K562 (cell line): ENCODE data around the gene PTPN11. TPM values are rescaled to one million over a fixed set of nuclear protein-coding genes. Genes with fewer than 3 reads are reported as not detected.

Experiments
- CUX1 ChIP-seq: fragments of 200-800 bp; sonication (Bioruptor generic); IDR thresholded peaks from 2 replicates; pipeline ENCODE4 v1.6.1; 2016; ENCODE audit warnings: missing genetic modification characterization, missing compliant biosample characterization
- GABPB2 ChIP-seq: fragments of 250-450 bp; sonication (Bioruptor Pico); conservative IDR thresholded peaks from 2 replicates; pipeline ENCODE4 v1.5.1; 2021; ENCODE audit warnings: mild to moderate bottlenecking
- GTF2B ChIP-seq: IDR thresholded peaks from 2 replicates; pipeline ENCODE4 v1.6.1; 2011; ENCODE audit not compliant: insufficient read length; ENCODE audit errors: extremely low read depth
- NCOR1 ChIP-seq: fragments of 450-650 bp; IDR thresholded peaks from 2 replicates; pipeline ENCODE4 v1.6.1; 2016; ENCODE audit warnings: mild to moderate bottlenecking, moderate library complexity
- PRMT5 ChIP-seq: sonication (generic); formaldehyde crosslinking; IDR thresholded peaks from 2 replicates; pipeline ENCODE4 v1.5.0; 2020; ENCODE audit warnings: missing genetic modification reagents
- TAF7 ChIP-seq: fragments of 450-650 bp; IDR thresholded peaks from 2 replicates; pipeline ENCODE4 v1.6.1; 2016; ENCODE audit warnings: missing genetic modification characterization, missing compliant biosample characterization
- TCF15 ChIP-seq: fragments of 250-450 bp; sonication (Bioruptor Pico); IDR thresholded peaks from 2 replicates; pipeline ENCODE4 v1.8.0; 2022; ENCODE audit warnings: moderate library complexity, mild to moderate bottlenecking, inconsistent platforms
- YBX1 ChIP-seq: fragments of 450-650 bp; IDR thresholded peaks from 2 replicates; pipeline ENCODE4 v1.7.1; 2016; ENCODE audit warnings: mild to moderate bottlenecking
- ZBTB34 ChIP-seq: fragments of 250-450 bp; sonication (Bioruptor Pico); IDR thresholded peaks from 2 replicates; pipeline ENCODE4 v1.8.0; 2021; ENCODE audit warnings: mild to moderate bottlenecking, moderate library complexity
- ZNF232 ChIP-seq: sonication (generic); formaldehyde crosslinking; IDR thresholded peaks from 2 replicates; pipeline ENCODE4 v1.8.0; 2022; ENCODE audit warnings: mild to moderate bottlenecking, missing genetic modification reagents
- ZNF407 ChIP-seq: fragments of 450-650 bp; IDR thresholded peaks from 2 replicates; pipeline ENCODE4 v1.6.1; 2016; ENCODE audit warnings: low read depth
- polyA plus RNA-seq, 8 experiments: library from polyadenylated mRNA; depleted of rRNA in 4 of 8; stranded (reverse) in 5 of 8; unstranded in 3 of 8; fragments of >200 nt; fragmentation: Nextera tagmentation in 2 of 8; fragmentation: Illumina TruSeq in 1 of 8; extraction: Ambion mirVana in 2 of 8; extraction: Trizol in 1 of 8; gene quantifications; 2 replicates each; pipeline versions ENCODE4 v1.2.1 to v1.2.3, GENCODE V29; 2011 to 2014; ENCODE audit warnings: inconsistent platforms in 1 of 8, missing spikeins in 1 of 8
- total RNA-seq, 7 experiments: library from RNA; depleted of rRNA in 6 of 7; stranded (reverse); fragments of >200 nt in 6 of 7; fragmentation: Illumina TruSeq in 2 of 7; extraction: Trizol in 2 of 7; gene quantifications; 2 replicates each; pipeline versions ENCODE4 v1.2.1 to v1.2.3, GENCODE V29; 2011 to 2021; ENCODE audit warnings: low replicate concordance in 1 of 7

The PTPN11 gene
- total and polyA plus RNA-seq, 9 of the 15 experiments (the other 6 are each of a cell fraction or from before 2014, with no cell fraction given): 22.5 to 126 (median 79.7) TPM

GRCh38 chr12:112418608-112419296, at the start of gene PTPN11 (continued):
- TF ChIP-seq ZNF407 (no peak), PRMT5 (no peak), YBX1 (no peak), GABPB2 (CRISPR knock-in tag) (no peak), GTF2B (no peak), CUX1 (CRISPR knock-in tag) (no peak), ZBTB34 (no peak), NCOR1 (no peak), TCF15 (CRISPR knock-in tag) (no peak), TAF7 (tag) (peak; percentile 73), ZNF232 (no peak)
